ENCODE data around the gene ASB11.

DNA sequence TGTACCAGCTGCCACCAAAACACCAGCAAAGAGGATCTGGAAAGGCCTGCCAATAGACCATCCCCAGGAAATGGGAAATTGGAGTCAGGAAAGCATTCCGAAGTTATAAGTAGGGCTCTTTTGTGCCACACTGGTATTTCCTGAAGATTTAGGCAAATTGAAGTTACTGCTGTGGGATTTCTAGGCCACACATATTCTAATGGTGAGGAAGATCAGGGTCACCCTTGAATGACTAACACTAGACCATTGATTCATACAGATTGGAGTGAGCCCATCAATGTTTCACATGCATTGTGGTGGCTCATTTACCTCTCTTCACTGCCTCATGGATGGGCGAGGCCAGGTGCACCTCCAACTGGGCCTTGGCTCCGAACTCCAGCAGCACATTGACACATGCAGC lies 22.6 kb downstream of the ASB11 start:
- no peak for TF ChIP-seq SPI1 (IDR thresholded peaks at IDR 0.05; ENCODE audit: low read depth, low read length)
- TF ChIP-seq POLR2AphosphoS5 (IDR thresholded peaks at IDR 0.05; ENCODE audit: low read depth, low read length): no peak
- TF ChIP-seq POLR2A (IDR thresholded peaks at IDR 0.05; ENCODE audit: low read depth, low read length): no peak
- no peak for TF ChIP-seq POU2F2 (IDR thresholded peaks at IDR 0.05; ENCODE audit: low read depth, low read length)
- no peak for TF ChIP-seq PAX5 (IDR thresholded peaks at IDR 0.05; ENCODE audit: insufficient read depth, low read length, severe bottlenecking)
- TF ChIP-seq TAF1 (IDR thresholded peaks at IDR 0.05; ENCODE audit: low read depth, low read length): no peak
